Stimulated activated CD4-positive, alpha-beta T cell treated with anti-CD3 and anti-CD28 coated beads, Interleukin-1b, Interleukin-23, amount 100 ng/mL, for 24 hours (primary cell): ENCODE measurements around the gene LCNL1.

Source experiments
- DNase-seq, 4 experiments: peaks; one replicate each; pipeline ENCODE4 v3.0.0-alpha.2; 2020; ENCODE audit warnings: low read depth in 4 of 4, low spot score in 1 of 4

LCNL1 gene

GRCh38 chr9:136973618-136974617 is 8.9 kb upstream of the LCNL1 start:
- DNase-seq, result no peak

- no peak for DNase-seq
Measured at GRCh38 chr9:136974817-136975535, 7.8 kb upstream of the LCNL1 start.

- no peak for DNase-seq
Measured at GRCh38 chr9:136975644-136976043, 7.1 kb upstream of the LCNL1 start.

GRCh38 chr9:136977223-136977622 is 5.6 kb upstream of the LCNL1 start, which contains the start of gene PTGDS:
Gene PTGDS (plus strand): TSS chr9:136977504. CDS start chr9:136977579, 75 bp downstream.
- no peak for DNase-seq

GRCh38 chr9:136977649-136978072 is 5.1 kb upstream of the LCNL1 start:
- no peak for DNase-seq

- peak; percentile 30 to 53 (median 42) for DNase-seq
Measured at GRCh38 chr9:136978073-136978864, 4.5 kb upstream of the LCNL1 start.

- no peak for DNase-seq
Measured at GRCh38 chr9:136978865-136979544, 3.8 kb upstream of the LCNL1 start.

GRCh38 chr9:136979769-136980587 is 2.8 kb upstream of the LCNL1 start:
- no peak for DNase-seq

- DNase-seq, result no peak
Measured at GRCh38 chr9:136980669-136981478, 1.9 kb upstream of the LCNL1 start.

- no peak for DNase-seq
Measured at GRCh38 chr9:136981588-136982231, 1.1 kb upstream of the LCNL1 start.

GRCh38 chr9:136983167-136983566 is 374 bp downstream of the LCNL1 start:
- DNase-seq, result no peak

- DNase-seq, result no peak
Measured at GRCh38 chr9:136983656-136984314, 992 bp downstream of the LCNL1 start.

- no peak for DNase-seq
Measured at GRCh38 chr9:136984464-136985026, 1.8 kb downstream of the LCNL1 start.

- DNase-seq, result no peak
Measured at GRCh38 chr9:136985027-136985602, 2.3 kb downstream of the LCNL1 start.

- no peak for DNase-seq
Measured at GRCh38 chr9:136985853-136986252, 3.1 kb downstream of the LCNL1 start.

GRCh38 chr9:136988872-136989271 is 6.1 kb downstream of the LCNL1 start:
- DNase-seq, result no peak

- no peak for DNase-seq
Measured at GRCh38 chr9:136990242-136990911, 7.6 kb downstream of the LCNL1 start.
